ENCODE results near the gene CNR2.

DNA sequence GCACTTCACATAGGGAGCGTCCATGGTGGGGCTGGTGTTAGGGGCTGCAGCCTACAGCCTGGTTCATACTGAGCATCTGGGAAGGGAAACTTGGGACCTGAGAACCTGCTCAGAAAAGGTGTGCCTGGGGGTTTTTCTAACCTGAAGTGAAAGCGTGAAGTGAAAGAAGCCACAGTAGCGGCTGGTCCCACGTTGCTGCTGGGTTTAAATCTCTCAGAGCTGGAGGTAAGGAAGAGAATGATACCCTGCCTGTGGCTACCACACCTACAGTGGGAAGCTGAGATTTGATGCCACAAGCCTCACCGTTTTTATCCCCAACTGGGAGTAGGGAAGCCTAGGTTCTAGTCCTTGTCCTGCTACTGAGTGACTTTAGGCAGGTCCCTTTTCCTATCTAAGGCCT is 24.1 kb downstream of the CNR2 start:
- TF ChIP-seq, protein P1, sequence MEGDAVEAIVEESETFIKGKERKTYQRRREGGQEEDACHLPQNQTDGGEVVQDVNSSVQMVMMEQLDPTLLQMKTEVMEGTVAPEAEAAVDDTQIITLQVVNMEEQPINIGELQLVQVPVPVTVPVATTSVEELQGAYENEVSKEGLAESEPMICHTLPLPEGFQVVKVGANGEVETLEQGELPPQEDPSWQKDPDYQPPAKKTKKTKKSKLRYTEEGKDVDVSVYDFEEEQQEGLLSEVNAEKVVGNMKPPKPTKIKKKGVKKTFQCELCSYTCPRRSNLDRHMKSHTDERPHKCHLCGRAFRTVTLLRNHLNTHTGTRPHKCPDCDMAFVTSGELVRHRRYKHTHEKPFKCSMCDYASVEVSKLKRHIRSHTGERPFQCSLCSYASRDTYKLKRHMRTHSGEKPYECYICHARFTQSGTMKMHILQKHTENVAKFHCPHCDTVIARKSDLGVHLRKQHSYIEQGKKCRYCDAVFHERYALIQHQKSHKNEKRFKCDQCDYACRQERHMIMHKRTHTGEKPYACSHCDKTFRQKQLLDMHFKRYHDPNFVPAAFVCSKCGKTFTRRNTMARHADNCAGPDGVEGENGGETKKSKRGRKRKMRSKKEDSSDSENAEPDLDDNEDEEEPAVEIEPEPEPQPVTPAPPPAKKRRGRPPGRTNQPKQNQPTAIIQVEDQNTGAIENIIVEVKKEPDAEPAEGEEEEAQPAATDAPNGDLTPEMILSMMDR (IDR thresholded peaks at IDR 0.05; ENCODE audit: insufficient read depth, low read depth, low read length): no peak
- no peak for TF ChIP-seq EZH2 (IDR thresholded peaks at IDR 0.05; ENCODE audit: insufficient read depth, low read length)

All from astrocyte (in vitro differentiated cells and primary cell).